K562 (cell line): ENCODE results near the gene DNAJB1. TPM values are rescaled to one million over a fixed set of nuclear protein-coding genes. Genes with fewer than 3 reads are reported as not detected.

ENCODE experiments used
- ATF7 ChIP-seq: fragments of 450-650 bp; IDR thresholded peaks from 2 replicates; pipeline ENCODE4 v1.7.1; 2014; ENCODE audit warnings: mild to moderate bottlenecking, moderate library complexity
- DACH1 ChIP-seq: fragments of 450-650 bp; IDR thresholded peaks from 2 replicates; pipeline ENCODE4 v1.6.1; 2018; ENCODE audit not compliant: partially characterized antibody
- FIP1L1 ChIP-seq: fragments of 200-400 bp; formaldehyde crosslinking; IDR thresholded peaks from 2 replicates; pipeline ENCODE4 v1.6.1; 2018; ENCODE audit warnings: mild to moderate bottlenecking, low read depth, low read length; ENCODE audit not compliant: poor library complexity, severe bottlenecking
- MEIS2 ChIP-seq: fragments of 450-650 bp; IDR thresholded peaks from 2 replicates; pipeline ENCODE4 v1.6.1; 2014; ENCODE audit warnings: mild to moderate bottlenecking; ENCODE audit not compliant: partially characterized antibody
- NR2C1 ChIP-seq, 2 experiments: fragments of 450-650 bp; IDR thresholded peaks; 2 replicates each; pipeline ENCODE4 v1.6.1; 2017; ENCODE audit warnings: mild to moderate bottlenecking in 2 of 2, antibody characterized with exemption in 1 of 2, inconsistent platforms in 1 of 2, missing compliant biosample characterization in 1 of 2, missing genetic modification characterization in 1 of 2
- POLR2AphosphoS2 ChIP-seq: IDR thresholded peaks from 2 replicates; pipeline ENCODE4 v1.6.1; 2012; ENCODE audit warnings: low read length, improper control_type of control experiment
- POLR2B ChIP-seq: fragments of 450-650 bp; IDR thresholded peaks from 2 replicates; pipeline ENCODE4 v1.6.1; 2018; ENCODE audit warnings: low read depth; ENCODE audit not compliant: partially characterized antibody
- PRPF4 ChIP-seq: fragments of 200-400 bp; formaldehyde crosslinking; IDR thresholded peaks from one replicate; pipeline ENCODE4 v1.6.1; 2017; ENCODE audit warnings: low read length, low read depth, mild to moderate bottlenecking; ENCODE audit not compliant: insufficient read depth, poor library complexity, severe bottlenecking
- SMAD1 ChIP-seq: fragments of 150-350 bp; IDR thresholded peaks from 2 replicates; pipeline ENCODE4 v1.6.1; 2014; ENCODE audit warnings: low read length, low read depth; ENCODE audit not compliant: partially characterized antibody
- ZBTB8A ChIP-seq: fragments of 450-650 bp; IDR thresholded peaks from 2 replicates; pipeline ENCODE4 v1.6.1; 2018; ENCODE audit warnings: mild to moderate bottlenecking, moderate library complexity; ENCODE audit not compliant: partially characterized antibody
- polyA plus RNA-seq, 8 experiments: library from polyadenylated mRNA; depleted of rRNA in 4 of 8; stranded (reverse) in 5 of 8; unstranded in 3 of 8; fragments of >200 nt; fragmentation: Nextera tagmentation in 2 of 8; fragmentation: Illumina TruSeq in 1 of 8; extraction: Ambion mirVana in 2 of 8; extraction: Trizol in 1 of 8; gene quantifications; 2 replicates each; pipeline versions ENCODE4 v1.2.1 to v1.2.3, GENCODE V29; 2011 to 2014; ENCODE audit warnings: inconsistent platforms in 1 of 8, missing spikeins in 1 of 8
- total RNA-seq, 7 experiments: library from RNA; depleted of rRNA in 6 of 7; stranded (reverse); fragments of >200 nt in 6 of 7; fragmentation: Illumina TruSeq in 2 of 7; extraction: Trizol in 2 of 7; gene quantifications; 2 replicates each; pipeline versions ENCODE4 v1.2.1 to v1.2.3, GENCODE V29; 2011 to 2021; ENCODE audit warnings: low replicate concordance in 1 of 7
- TF ChIP-seq, protein P1 (sequence below): fragments of 450-650 bp; conservative IDR thresholded peaks from 2 replicates; pipeline ENCODE4 v1.6.1; 2016; ENCODE audit warnings: missing genetic modification characterization, low read depth, mild to moderate bottlenecking, missing compliant biosample characterization, moderate library complexity
- TF ChIP-seq, protein P2 (sequence below): sonication (generic); formaldehyde crosslinking; IDR thresholded peaks from 2 replicates; pipeline ENCODE4 v1.8.0; 2023; ENCODE audit warnings: missing genetic modification reagents, mild to moderate bottlenecking, borderline replicate concordance
- TF ChIP-seq, protein P3 (sequence below): fragments of 250-450 bp; sonication (Bioruptor Pico); IDR thresholded peaks from 2 replicates; pipeline ENCODE4 v1.8.0; 2022; ENCODE audit warnings: moderate library complexity, mild to moderate bottlenecking, inconsistent platforms
- TF ChIP-seq, protein P4 (sequence below): sonication (generic); formaldehyde crosslinking; IDR thresholded peaks from 2 replicates; pipeline ENCODE4 v1.5.0; 2020; ENCODE audit warnings: missing genetic modification reagents

The DNAJB1 gene
- total and polyA plus RNA-seq, 9 of the 15 experiments (the other 6 are each of a cell fraction or from before 2014, with no cell fraction given) = 13.2 to 113 (median 62.1) TPM

DNA sequence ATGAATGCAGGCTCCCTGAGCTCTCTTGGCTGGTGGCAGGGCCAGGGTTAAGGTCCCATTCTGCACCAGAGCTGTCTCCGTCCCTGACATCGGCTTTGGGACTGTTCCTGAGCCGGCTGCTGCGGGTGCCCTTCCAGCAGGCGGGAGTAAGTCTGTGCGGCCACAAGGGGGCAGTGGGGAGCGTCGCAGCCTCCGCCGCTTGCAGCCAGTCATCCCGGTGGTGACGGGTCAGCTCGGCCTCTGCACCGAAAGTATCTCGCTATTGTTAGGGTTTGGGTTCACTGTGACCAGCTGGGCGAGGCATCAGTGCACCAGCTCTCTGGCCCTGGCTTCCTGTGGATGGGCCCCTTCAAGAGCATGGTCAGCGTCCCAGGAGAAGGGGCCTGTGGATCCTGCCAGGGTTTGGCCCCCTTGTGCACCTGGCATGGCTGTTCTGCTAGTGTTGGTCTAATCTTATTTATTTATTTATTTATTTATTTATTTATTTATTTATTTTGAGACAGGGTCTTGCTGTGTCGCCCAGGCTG, 38.5 kb upstream of the DNAJB1 start (continued):
- TF ChIP-seq POLR2AphosphoS2 (no peak), NR2C1 (IDR thresholded peaks at IDR 0.05) (no peak), NR2C1 (tag; IDR thresholded peaks at IDR 0.05) (no peak), POLR2B (no peak), ATF7 (peak; percentile 33; the same call in 1 of the 2 replicates), FIP1L1 (peak; percentile 48), MEIS2 (no peak), SMAD1 (no peak), ZBTB8A (no peak), PRPF4 (no peak), DACH1 (peak; percentile 33)
- TF ChIP-seq, protein P1, sequence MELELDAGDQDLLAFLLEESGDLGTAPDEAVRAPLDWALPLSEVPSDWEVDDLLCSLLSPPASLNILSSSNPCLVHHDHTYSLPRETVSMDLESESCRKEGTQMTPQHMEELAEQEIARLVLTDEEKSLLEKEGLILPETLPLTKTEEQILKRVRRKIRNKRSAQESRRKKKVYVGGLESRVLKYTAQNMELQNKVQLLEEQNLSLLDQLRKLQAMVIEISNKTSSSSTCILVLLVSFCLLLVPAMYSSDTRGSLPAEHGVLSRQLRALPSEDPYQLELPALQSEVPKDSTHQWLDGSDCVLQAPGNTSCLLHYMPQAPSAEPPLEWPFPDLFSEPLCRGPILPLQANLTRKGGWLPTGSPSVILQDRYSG (tag) = no peak
- TF ChIP-seq, protein P2, sequence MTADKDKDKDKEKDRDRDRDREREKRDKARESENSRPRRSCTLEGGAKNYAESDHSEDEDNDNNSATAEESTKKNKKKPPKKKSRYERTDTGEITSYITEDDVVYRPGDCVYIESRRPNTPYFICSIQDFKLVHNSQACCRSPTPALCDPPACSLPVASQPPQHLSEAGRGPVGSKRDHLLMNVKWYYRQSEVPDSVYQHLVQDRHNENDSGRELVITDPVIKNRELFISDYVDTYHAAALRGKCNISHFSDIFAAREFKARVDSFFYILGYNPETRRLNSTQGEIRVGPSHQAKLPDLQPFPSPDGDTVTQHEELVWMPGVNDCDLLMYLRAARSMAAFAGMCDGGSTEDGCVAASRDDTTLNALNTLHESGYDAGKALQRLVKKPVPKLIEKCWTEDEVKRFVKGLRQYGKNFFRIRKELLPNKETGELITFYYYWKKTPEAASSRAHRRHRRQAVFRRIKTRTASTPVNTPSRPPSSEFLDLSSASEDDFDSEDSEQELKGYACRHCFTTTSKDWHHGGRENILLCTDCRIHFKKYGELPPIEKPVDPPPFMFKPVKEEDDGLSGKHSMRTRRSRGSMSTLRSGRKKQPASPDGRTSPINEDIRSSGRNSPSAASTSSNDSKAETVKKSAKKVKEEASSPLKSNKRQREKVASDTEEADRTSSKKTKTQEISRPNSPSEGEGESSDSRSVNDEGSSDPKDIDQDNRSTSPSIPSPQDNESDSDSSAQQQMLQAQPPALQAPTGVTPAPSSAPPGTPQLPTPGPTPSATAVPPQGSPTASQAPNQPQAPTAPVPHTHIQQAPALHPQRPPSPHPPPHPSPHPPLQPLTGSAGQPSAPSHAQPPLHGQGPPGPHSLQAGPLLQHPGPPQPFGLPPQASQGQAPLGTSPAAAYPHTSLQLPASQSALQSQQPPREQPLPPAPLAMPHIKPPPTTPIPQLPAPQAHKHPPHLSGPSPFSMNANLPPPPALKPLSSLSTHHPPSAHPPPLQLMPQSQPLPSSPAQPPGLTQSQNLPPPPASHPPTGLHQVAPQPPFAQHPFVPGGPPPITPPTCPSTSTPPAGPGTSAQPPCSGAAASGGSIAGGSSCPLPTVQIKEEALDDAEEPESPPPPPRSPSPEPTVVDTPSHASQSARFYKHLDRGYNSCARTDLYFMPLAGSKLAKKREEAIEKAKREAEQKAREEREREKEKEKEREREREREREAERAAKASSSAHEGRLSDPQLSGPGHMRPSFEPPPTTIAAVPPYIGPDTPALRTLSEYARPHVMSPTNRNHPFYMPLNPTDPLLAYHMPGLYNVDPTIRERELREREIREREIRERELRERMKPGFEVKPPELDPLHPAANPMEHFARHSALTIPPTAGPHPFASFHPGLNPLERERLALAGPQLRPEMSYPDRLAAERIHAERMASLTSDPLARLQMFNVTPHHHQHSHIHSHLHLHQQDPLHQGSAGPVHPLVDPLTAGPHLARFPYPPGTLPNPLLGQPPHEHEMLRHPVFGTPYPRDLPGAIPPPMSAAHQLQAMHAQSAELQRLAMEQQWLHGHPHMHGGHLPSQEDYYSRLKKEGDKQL (CRISPR knock-in tag) = no peak
- TF ChIP-seq, protein P3, sequence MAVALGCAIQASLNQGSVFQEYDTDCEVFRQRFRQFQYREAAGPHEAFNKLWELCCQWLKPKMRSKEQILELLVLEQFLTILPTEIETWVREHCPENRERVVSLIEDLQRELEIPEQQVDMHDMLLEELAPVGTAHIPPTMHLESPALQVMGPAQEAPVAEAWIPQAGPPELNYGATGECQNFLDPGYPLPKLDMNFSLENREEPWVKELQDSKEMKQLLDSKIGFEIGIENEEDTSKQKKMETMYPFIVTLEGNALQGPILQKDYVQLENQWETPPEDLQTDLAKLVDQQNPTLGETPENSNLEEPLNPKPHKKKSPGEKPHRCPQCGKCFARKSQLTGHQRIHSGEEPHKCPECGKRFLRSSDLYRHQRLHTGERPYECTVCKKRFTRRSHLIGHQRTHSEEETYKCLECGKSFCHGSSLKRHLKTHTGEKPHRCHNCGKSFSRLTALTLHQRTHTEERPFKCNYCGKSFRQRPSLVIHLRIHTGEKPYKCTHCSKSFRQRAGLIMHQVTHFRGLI = no peak
- TF ChIP-seq, protein P4, sequence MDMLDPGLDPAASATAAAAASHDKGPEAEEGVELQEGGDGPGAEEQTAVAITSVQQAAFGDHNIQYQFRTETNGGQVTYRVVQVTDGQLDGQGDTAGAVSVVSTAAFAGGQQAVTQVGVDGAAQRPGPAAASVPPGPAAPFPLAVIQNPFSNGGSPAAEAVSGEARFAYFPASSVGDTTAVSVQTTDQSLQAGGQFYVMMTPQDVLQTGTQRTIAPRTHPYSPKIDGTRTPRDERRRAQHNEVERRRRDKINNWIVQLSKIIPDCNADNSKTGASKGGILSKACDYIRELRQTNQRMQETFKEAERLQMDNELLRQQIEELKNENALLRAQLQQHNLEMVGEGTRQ = no peak
